Measurements from ENCODE around the gene DYNLT5.

- no peak for TF ChIP-seq CTCF (conservative IDR thresholded peaks at IDR 0.05)
- no peak for TF ChIP-seq EZH2 (IDR thresholded peaks at IDR 0.05; ENCODE audit: low read depth)
Observed at GRCh38 chr1:66729523-66729922, 22.7 kb upstream of the DYNLT5 start.
